CD4-positive, alpha-beta T cell treated with Interleukin-10 for 1 hour (primary cell): ENCODE results near the gene EPB41L2.

Experiments used
- DNase-seq: peaks from one replicate; pipeline ENCODE4 v3.0.0-alpha.2; 2020

The EPB41L2 gene

GRCh38 chr6:130858054-130858453 is 205.0 kb downstream of the EPB41L2 start:
- no peak for DNase-seq

- no peak for DNase-seq
Observed at GRCh38 chr6:130853555-130854183, 209.4 kb downstream of the EPB41L2 start.

GRCh38 chr6:130852844-130853554 is 210.0 kb downstream of the EPB41L2 start:
- no peak for DNase-seq

DNA sequence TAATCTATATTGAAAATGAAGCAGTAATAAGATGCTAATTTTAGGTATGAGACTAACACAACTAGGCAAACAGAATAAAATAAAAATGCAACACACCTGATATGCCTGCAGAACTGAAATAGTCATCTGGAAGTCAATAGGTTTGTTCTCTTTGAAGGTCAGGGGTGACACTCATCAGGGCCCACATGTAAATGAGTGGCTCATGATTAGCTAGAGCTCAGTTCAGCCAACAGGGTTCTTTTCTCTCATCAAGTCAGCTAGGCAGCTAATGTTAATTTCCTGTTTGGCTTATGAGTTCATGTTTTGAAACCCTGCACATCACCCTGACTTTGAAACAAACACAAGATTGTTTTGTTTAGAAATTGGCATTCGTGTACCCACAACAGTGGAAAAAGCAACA is 212.0 kb downstream of the EPB41L2 start:
- DNase-seq, result no peak

- DNase-seq, result no peak
Observed at GRCh38 chr6:130849594-130849993, 213.5 kb downstream of the EPB41L2 start.

DNA sequence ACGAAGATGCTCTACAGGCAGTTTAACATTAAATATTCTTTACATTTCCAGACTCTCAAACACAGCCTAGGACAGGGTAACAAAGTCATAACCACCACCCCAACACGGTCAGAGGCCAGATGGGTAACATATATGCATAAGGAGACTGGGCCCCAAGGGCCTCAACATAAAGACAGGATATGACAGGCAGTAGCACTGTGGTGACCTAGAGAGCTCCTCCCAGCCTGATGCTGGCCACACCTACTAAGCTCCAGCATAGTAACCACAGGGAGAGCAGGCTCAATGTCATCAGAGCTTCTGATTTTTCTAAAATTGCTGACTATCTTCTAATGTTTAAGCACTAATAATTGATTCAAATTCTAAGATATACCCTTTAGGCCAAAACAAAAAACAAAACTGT is 214.1 kb downstream of the EPB41L2 start:
- peak; percentile 27 for DNase-seq

DNA sequence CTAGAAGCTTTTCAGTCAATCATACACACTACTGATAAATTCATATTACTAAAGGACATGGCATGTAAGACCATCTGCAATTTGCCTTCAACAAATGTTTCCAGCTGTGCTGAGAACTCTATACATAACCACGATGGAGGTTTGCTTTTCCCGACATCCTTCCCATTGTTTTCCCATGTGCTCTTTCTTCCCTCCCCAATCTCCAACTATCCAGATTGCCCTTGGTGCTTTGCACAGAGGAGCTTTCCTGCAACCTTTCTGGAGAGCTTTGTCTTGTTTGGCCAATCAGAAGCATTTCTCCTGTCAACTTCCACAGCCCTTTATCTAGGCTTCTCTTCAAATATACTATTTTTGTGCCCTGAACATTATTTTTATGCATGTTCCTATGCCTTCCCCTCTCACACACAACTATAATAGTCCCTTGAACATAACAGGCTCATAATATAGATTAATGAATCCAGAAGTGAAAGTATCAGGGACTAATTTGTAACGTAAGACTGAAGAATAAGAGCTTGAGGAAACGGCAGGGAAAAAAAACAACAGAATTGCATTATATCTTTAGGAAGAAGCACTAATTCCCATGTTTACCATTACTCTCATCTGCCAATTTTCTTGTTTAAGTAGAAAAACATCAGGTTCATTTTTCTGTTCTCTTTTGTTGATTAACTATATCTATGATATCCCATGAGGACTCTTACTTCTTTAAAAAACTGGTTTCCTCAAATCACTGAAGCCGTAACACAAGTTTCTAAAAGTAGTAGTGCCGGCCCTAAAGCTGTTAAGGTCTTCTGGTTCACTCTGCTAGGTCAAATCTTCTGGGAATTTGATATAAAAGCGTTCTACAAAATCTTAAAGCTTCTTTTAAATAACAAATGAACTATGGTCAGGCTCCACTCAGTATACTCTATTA is 215.8 kb downstream of the EPB41L2 start:
- DNase-seq, result no peak

GRCh38 chr6:130846501-130846900 is 216.5 kb downstream of the EPB41L2 start:
- DNase-seq, result no peak

DNA sequence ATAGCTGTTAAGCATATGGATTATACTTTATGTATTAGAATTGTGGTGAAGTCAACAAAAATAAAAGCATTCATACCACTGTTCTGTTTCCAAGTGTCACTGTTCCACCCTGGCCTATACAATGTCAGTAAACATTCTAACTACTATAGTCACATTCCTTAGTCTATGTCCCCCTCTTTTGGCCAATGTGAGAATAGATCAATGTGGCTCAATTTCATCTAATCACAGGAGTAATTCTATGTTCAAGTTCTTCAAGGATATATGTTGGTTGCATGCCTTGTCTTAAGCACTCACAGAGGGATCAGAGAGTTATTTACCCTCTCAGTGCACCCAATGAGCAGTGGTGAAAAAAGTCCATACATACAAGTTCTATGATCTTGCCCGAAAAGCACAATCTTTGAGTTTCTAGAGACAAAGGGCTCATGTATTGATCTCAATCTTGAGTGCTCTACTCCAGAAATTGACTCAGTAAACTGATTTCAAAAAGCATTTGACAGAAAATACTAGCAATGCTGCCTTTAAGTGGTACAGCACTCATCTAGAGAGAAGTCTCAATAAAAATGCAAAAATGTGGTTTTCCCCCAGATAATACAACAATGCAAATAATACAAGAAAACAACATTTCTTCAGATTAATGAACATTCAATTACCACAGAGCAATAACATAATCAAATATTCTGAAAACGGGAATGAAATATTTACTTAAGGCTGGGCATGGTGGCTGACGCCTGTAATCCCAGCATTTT is 219.3 kb downstream of the EPB41L2 start:
- peak; percentile 73 for DNase-seq

DNA sequence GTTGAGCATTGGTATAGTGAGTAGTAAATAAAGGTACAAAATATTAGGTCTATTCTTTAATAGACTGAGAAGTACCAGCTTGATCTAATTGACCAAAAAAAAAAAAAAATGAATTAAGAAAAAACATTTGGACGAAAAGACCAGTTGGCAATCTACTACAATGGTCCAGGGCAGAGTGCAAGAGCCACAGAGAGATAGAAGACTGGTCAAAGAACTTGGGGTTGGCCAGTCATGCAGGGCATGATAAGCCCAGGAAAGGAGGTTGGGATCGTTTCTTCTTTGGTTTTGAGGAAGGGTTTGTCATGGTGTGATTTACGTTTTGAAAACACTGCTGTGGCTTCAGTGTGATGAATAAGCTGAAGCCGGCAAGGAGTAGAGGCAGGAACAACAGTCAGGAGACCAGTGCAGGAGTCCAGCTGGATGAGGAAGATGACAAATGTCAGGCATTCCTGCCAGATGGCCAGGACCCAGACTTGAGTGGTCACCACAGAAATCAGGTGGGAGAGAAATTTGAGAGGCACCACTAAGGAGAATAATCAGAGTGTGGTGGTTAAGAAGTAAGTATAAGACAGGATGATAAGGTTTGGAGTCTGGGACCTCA is 221.8 kb downstream of the EPB41L2 start:
- DNase-seq, result no peak

DNA sequence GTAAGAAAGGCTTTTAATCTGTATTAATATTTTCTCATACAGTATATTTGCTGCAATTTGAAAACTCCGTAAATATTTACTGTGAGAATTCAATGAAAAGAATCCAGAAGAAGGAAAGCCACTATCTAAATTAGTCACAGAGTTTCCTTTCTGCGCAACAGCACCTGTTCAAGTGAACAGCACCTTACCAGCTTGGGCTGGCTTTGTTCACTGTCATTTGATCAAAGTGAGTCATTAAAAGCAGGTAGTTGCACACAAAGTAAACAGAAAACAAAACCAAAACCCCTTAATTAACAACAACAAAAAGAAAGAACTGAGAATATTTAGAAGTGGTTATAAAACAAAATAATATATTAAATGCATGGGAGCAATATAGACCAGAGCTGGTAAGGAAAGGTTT is 223.0 kb downstream of the EPB41L2 start:
- DNase-seq, result no peak

DNA sequence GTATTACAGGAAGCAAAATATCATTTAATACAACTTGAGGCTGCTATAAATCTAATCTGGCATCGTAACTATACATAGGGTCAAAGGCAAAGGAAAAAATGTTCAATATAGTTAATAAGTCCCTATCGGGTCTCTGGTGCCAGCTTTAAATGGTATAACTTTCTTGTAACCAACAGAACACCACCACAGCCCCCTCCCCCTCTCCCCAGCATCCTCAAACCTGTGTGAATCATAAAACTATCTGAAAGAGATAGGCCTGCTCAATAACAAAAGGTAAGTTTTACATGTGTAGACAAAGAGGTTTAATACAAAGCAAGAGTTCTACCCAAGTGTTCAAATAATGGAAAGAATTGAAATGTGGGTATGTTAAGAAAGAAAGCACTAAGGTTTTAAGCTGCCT is 223.7 kb downstream of the EPB41L2 start:
- no peak for DNase-seq

DNA sequence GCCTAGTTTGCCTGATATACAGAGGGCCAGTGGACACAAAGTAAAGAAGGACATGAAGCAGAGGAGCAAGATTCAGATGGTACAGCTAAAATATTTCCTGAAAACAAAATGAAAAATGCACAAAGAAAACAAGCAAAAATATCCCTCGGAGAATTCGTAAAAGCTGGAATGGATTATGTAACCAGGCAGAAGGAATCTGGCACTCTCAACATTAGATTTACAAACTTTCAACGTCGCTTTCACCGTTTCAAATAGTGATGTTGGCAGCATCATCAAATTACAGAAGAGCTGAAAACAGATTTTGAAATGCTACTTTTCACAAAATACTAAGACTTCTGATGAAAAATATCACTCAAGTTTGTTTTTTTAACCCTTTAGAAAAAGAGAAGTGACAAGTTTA is 224.1 kb downstream of the EPB41L2 start:
- no peak for DNase-seq

DNA sequence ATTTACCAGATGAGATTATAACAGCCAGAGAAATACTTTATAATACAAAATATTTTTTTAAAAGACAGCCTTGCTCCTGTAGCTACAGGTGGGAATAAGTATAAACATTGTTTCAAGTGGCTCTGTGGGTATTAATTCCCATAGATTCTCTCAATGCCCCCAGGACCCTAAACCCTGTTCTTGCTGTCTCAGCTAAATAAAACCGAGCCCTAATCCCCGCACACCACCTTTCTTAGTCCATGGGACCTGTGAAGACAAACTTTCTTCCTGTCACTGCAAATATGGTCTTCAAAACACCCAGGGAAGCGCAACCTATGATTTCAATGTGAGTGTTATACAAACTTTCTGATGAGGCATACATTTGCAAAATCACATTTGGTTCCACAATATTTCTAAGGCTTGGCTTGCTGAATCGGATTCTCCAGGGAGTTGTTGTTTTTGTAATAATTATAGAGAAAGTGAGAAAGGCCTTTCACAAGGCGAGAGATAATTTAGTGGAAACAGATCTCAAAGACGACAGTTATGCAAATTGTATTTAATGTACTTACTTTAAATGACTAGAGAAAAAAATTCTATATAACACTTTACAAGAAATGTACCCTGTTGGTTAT is 224.7 kb downstream of the EPB41L2 start:
- no peak for DNase-seq

GRCh38 chr6:130837067-130837466 is 226.0 kb downstream of the EPB41L2 start:
- DNase-seq, result no peak

GRCh38 chr6:130836055-130836640 is 226.9 kb downstream of the EPB41L2 start:
- DNase-seq, result no peak

- DNase-seq, result no peak
Observed at GRCh38 chr6:130834482-130835251, 228.4 kb downstream of the EPB41L2 start.

GRCh38 chr6:130833569-130833968 is 229.5 kb downstream of the EPB41L2 start:
- no peak for DNase-seq

DNA sequence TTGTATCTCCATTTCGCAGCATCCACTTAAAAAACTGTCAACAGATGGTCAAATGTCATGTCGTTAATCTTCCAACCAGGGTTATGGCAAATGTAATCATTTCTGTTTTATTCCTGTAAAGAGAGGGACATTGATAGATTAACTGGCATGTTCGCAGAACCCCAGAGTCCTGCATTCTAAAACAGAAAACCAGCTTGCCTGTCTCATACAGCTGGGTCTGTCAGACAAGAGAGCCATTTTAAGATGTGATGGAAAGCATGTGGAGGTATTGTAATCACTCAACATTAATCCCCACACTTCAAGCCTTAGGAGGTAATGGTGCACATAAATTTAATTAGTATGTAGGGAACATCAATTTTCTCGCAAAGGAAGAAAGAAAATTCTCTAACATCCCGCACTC is 231.4 kb downstream of the EPB41L2 start:
- DNase-seq, result no peak

DNA sequence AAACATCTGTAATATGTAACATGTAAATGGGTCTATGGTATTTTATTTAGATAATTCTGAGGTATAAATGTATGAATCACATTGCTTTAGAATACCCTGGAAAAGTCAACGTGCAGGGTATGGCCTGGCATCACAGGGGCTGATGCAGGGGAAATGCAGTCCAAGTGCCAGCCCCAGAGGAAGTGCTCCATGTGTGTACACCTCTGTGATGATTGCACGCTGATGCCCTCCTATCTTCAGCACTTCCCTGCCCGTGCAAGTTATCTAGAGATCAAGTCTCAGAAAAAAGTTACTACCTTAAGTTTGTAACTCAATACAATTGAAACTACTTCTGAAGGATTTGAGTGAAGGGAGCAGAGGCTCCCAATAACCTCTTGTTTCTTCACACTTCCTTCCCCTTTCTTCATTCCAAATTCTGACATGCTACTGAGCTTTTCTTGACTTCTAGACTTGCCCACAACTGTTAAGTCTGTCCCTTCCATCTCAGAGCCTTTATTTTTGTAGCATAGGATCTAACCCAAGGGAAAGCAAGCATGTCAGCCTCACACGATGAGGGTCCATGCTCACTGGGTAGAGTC is 233.6 kb downstream of the EPB41L2 start:
- DNase-seq, result no peak
